Measurements from ENCODE around the gene DLX3.

DNA sequence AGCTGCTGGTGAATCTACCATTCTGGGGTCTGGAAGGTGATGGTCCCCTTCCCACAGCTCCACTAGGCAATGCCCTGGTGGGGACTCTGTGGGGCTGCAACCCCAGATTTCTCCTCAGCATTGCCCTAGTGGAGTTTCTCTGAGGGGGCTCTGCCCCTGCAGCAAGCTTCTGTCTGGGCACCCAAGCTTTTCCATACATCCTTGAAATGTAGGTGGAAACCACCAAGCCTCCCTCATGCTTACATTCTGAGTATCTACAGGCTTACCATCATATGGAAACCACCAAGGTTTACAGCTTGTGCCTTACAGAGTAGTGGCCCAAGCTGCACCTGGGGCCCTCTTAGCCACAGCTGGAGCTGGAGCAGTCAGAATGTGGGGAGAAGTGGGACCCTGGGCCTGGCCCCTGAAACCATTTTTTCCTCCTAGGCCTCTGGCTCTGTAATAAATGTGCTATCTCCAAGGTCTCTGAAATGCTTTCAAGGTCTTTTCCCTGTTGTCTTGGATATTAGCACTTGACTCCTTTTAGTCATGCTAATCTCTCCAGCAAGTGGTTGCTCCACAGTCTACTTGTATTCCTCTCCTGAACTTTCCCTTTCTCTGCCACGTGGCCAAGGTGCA is 19.6 kb upstream of the DLX3 start:
- TF ChIP-seq TEAD4 (IDR thresholded peaks at IDR 0.05; ENCODE audit: low read depth, low read length) (no peak), SP1 (IDR thresholded peaks at IDR 0.05; ENCODE audit: low read depth, low read length) (no peak), CEBPB (IDR thresholded peaks at IDR 0.05; ENCODE audit: low read depth, low read length) (no peak), POLR2A (IDR thresholded peaks at IDR 0.05; ENCODE audit: control extremely low read depth in 1 of 2, low read depth in 2 of 2, low read length in 2 of 2) (no peak), MAX (IDR thresholded peaks at IDR 0.05) (no peak), CREB1 (IDR thresholded peaks at IDR 0.05) (no peak), POLR2AphosphoS5 (IDR thresholded peaks at IDR 0.05; ENCODE audit: low read depth, low read length) (no peak), JUN (IDR thresholded peaks at IDR 0.05; ENCODE audit: low read depth, low read length) (no peak), JUND (IDR thresholded peaks at IDR 0.05; ENCODE audit: low read length) (no peak), TAF1 (IDR thresholded peaks at IDR 0.05; ENCODE audit: low read depth, low read length) (no peak)
- TF ChIP-seq, protein P1, sequence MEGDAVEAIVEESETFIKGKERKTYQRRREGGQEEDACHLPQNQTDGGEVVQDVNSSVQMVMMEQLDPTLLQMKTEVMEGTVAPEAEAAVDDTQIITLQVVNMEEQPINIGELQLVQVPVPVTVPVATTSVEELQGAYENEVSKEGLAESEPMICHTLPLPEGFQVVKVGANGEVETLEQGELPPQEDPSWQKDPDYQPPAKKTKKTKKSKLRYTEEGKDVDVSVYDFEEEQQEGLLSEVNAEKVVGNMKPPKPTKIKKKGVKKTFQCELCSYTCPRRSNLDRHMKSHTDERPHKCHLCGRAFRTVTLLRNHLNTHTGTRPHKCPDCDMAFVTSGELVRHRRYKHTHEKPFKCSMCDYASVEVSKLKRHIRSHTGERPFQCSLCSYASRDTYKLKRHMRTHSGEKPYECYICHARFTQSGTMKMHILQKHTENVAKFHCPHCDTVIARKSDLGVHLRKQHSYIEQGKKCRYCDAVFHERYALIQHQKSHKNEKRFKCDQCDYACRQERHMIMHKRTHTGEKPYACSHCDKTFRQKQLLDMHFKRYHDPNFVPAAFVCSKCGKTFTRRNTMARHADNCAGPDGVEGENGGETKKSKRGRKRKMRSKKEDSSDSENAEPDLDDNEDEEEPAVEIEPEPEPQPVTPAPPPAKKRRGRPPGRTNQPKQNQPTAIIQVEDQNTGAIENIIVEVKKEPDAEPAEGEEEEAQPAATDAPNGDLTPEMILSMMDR (IDR thresholded peaks at IDR 0.05; ENCODE audit: control extremely low read depth in 1 of 3, insufficient read depth in 1 of 3, low read depth in 1 of 3, low read length in 3 of 3): no peak
- TF ChIP-seq, protein P2, sequence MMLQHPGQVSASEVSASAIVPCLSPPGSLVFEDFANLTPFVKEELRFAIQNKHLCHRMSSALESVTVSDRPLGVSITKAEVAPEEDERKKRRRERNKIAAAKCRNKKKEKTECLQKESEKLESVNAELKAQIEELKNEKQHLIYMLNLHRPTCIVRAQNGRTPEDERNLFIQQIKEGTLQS (IDR thresholded peaks at IDR 0.05; ENCODE audit: insufficient read depth, low read depth, low read length): no peak
